GM23338 (cell line): ENCODE measurements around the gene JAM3. TPM values are rescaled to one million over a fixed set of nuclear protein-coding genes. Genes with fewer than 3 reads are reported as not detected.

ENCODE experiments used
- ATAC-seq: fragments of 200-7000 bp; cut with Tn5 transposase; 3 replicates; pipeline ENCODE4 v1.9.1; 2020
- DNase-seq: peaks from one replicate; pipeline ENCODE4 v3.0.0-alpha.2; 2015; ENCODE audit warnings: low spot score
- H2AFZ ChIP-seq: fragments of 200-600 bp; sonication (generic); 2 replicates; pipeline ENCODE4 v1.8.0; 2016; ENCODE audit warnings: antibody characterized with exemption, mild to moderate bottlenecking, moderate library complexity
- H3F3A ChIP-seq: fragments of 200-600 bp; sonication (generic); replicated peaks from 2 replicates; pipeline ENCODE4 v1.8.0; 2017; ENCODE audit warnings: antibody characterized with exemption, mixed run types, low read depth
- H3K27ac ChIP-seq: fragments of 200-600 bp; sonication (generic); 2 replicates; pipeline ENCODE4 v1.6.1; 2016; ENCODE audit warnings: low read depth
- H3K27me3 ChIP-seq: fragments of 200-600 bp; sonication (generic); 2 replicates; pipeline ENCODE4 v1.8.0; 2016; ENCODE audit warnings: mild to moderate bottlenecking, mixed run types, moderate library complexity; ENCODE audit not compliant: insufficient read depth
- H3K36me3 ChIP-seq: fragments of 200-600 bp; sonication (generic); 2 replicates; pipeline ENCODE4 v1.8.0; 2016; ENCODE audit warnings: mild to moderate bottlenecking; ENCODE audit not compliant: insufficient read depth
- H3K4me1 ChIP-seq: fragments of 200-600 bp; sonication (generic); 2 replicates; pipeline ENCODE4 v1.8.0; 2016; ENCODE audit warnings: mild to moderate bottlenecking, moderate library complexity; ENCODE audit not compliant: insufficient read depth
- H3K4me2 ChIP-seq: fragments of 200-600 bp; sonication (generic); 2 replicates; pipeline ENCODE4 v1.7.1; 2017; ENCODE audit warnings: mixed run types
- H3K4me3 ChIP-seq: fragments of 200-600 bp; sonication (generic); 2 replicates; pipeline ENCODE4 v1.6.1; 2016; ENCODE audit warnings: mixed run types
- H3K79me2 ChIP-seq: fragments of 200-600 bp; sonication (generic); replicated peaks from 2 replicates; pipeline ENCODE4 v1.8.0; 2017; ENCODE audit warnings: mild to moderate bottlenecking; ENCODE audit not compliant: insufficient read depth
- H3K9me2 ChIP-seq: fragments of 200-600 bp; sonication (generic); 2 replicates; pipeline ENCODE4 v1.8.0; 2017; ENCODE audit not compliant: insufficient read depth
- H4K20me1 ChIP-seq: fragments of 200-600 bp; sonication (generic); replicated peaks from 2 replicates; pipeline ENCODE4 v1.8.0; 2017; ENCODE audit warnings: mild to moderate bottlenecking; ENCODE audit not compliant: insufficient read depth
- H3K27ac Mint-ChIP-seq: 2 replicates; pipeline ENCODE4 v1.8.0; 2020; ENCODE audit warnings: inconsistent platforms, mild to moderate bottlenecking, moderate library complexity, mixed read lengths
- H3K27me3 Mint-ChIP-seq: 3 replicates; pipeline ENCODE4 v1.8.0; 2022; ENCODE audit warnings: low read depth, mild to moderate bottlenecking, moderate library complexity, mixed read lengths, inconsistent platforms; ENCODE audit not compliant: insufficient read depth, poor library complexity
- H3K36me3 Mint-ChIP-seq: 3 replicates; pipeline ENCODE4 v1.8.0; 2021; ENCODE audit warnings: low read depth, mild to moderate bottlenecking, inconsistent platforms, moderate library complexity, mixed read lengths
- H3K4me1 Mint-ChIP-seq: 3 replicates; pipeline ENCODE4 v1.8.0; 2020; ENCODE audit warnings: mild to moderate bottlenecking, inconsistent platforms, mixed read lengths
- H3K4me3 Mint-ChIP-seq: 3 replicates; pipeline ENCODE4 v1.8.0; 2021; ENCODE audit warnings: moderate library complexity, mild to moderate bottlenecking, inconsistent platforms, mixed read lengths
- H3K9me3 Mint-ChIP-seq: 3 replicates; pipeline ENCODE4 v1.8.0; 2020; ENCODE audit warnings: moderate library complexity, mild to moderate bottlenecking, inconsistent platforms, mixed read lengths
- CTCF ChIP-seq, 2 experiments: fragments of 200-600 bp in 1 of 2; sonication (generic) in 1 of 2; conservative IDR thresholded peaks; 2 replicates each; pipeline versions ENCODE4 v1.5.1 to v1.6.1; 2016 to 2017; ENCODE audit warnings: antibody characterized with exemption in 2 of 2, low read depth in 2 of 2, mild to moderate bottlenecking in 2 of 2, moderate library complexity in 1 of 2
- ETS1 ChIP-seq: IDR thresholded peaks from 2 replicates; pipeline ENCODE4 v1.6.1; 2016; ENCODE audit warnings: antibody characterized with exemption
- EZH2 ChIP-seq: fragments of 200-600 bp; sonication (generic); IDR thresholded peaks from one replicate; pipeline ENCODE4 v1.8.0; 2017; ENCODE audit warnings: antibody characterized with exemption, mild to moderate bottlenecking, low read depth; ENCODE audit not compliant: unreplicated experiment
- JUNB ChIP-seq: IDR thresholded peaks from one replicate; pipeline ENCODE4 v1.6.1; 2016; ENCODE audit warnings: antibody characterized with exemption; ENCODE audit not compliant: unreplicated experiment
- NANOG ChIP-seq: IDR thresholded peaks from 2 replicates; pipeline ENCODE4 v1.6.1; 2016; ENCODE audit warnings: antibody characterized with exemption, borderline replicate concordance
- POLR2AphosphoS5 ChIP-seq: IDR thresholded peaks from 2 replicates; pipeline ENCODE4 v1.6.1; 2016; ENCODE audit warnings: antibody characterized with exemption, low read depth
- STAT1 ChIP-seq: IDR thresholded peaks from one replicate; pipeline ENCODE4 v1.6.1; 2016; ENCODE audit warnings: antibody characterized with exemption; ENCODE audit not compliant: unreplicated experiment
- ZNF114 ChIP-seq: fragments of 250-450 bp; sonication (Bioruptor Pico); IDR thresholded peaks from 2 replicates; pipeline ENCODE4 v1.5.0; 2020; ENCODE audit warnings: mild to moderate bottlenecking, moderate library complexity
- ZNF331 ChIP-seq: fragments of 250-450 bp; sonication (Bioruptor Pico); IDR thresholded peaks from 2 replicates; pipeline ENCODE4 v1.5.0; 2020; ENCODE audit warnings: low read depth, mild to moderate bottlenecking, moderate library complexity
- ZNF462 ChIP-seq: fragments of 250-450 bp; sonication (Bioruptor Pico); IDR thresholded peaks from 2 replicates; pipeline ENCODE4 v1.5.0; 2020; ENCODE audit warnings: mild to moderate bottlenecking, moderate library complexity
- polyA plus RNA-seq: library from polyadenylated mRNA; unstranded; fragments of >200 nt; fragmentation: Nextera tagmentation; extraction: Ambion mirVana; gene quantifications from 2 replicates; pipeline ENCODE4 v1.2.1, GENCODE V29; 2016
- total RNA-seq: library from RNA; depleted of rRNA; stranded (reverse); fragments of >200 nt; shearing (Covaris generic); gene quantifications from 2 replicates; pipeline ENCODE4 v1.2.3, GENCODE V29; 2014

Gene JAM3
- total and polyA plus RNA-seq, 2 experiments from 2014 or later, result 14.1 to 41.5 TPM

GRCh38 chr11:134196756-134197155 lies 127.9 kb downstream of the JAM3 start (continued):
- TF ChIP-seq ZNF462 (CRISPR knock-in tag) (no peak), CTCF (conservative IDR thresholded peaks at IDR 0.05; ENCODE audit: low read depth in 2 of 2) (no peak), POLR2AphosphoS5 (no peak), JUNB (no peak), ZNF114 (CRISPR knock-in tag) (no peak), NANOG (no peak), STAT1 (no peak), EZH2 (no peak)

- no peaks in the 10 kb centered on the region for H3K27me3 ChIP-seq
- Mint-ChIP-seq H3K9me3 (no peaks in the 10 kb centered on the region), H3K36me3 (peaks cover 69% of the 10 kb centered on the region), H3K27me3 (no peaks in the 10 kb centered on the region), H3K4me1 (peaks cover 14% of the 10 kb centered on the region; the same call in 2 of the 3 replicates), H3K27ac (no peak overlapping the region), H3K4me3 (no peak overlapping the region)
- no peak overlapping the region for H3K4me2 ChIP-seq
- H3K27ac ChIP-seq, result no peak overlapping the region
- H3F3A ChIP-seq, result no peaks in the 10 kb centered on the region
- H2AFZ ChIP-seq, result no peak overlapping the region
- H3K9me2 ChIP-seq, result no peaks in the 10 kb centered on the region
- H3K36me3 ChIP-seq, result peaks cover 37% of the 10 kb centered on the region
- H4K20me1 ChIP-seq, result peaks cover 9% of the 10 kb centered on the region; the same call in 1 of the 2 replicates
- H3K4me1 ChIP-seq, result peaks cover 4% of the 10 kb centered on the region; the same call in 1 of the 2 replicates
- no peak overlapping the region for H3K4me3 ChIP-seq
- peaks cover 6% of the 10 kb centered on the region for H3K79me2 ChIP-seq
- no peak for ATAC-seq
- no peak for DNase-seq
- no peak for TF ChIP-seq ETS1
- no peak for TF ChIP-seq STAT1
- no peak for TF ChIP-seq JUNB
- no peak for TF ChIP-seq ZNF331 (CRISPR knock-in tag)
Observed at GRCh38 chr11:134199531-134199930, 130.7 kb downstream of the JAM3 start.
